OCI-LY3 (cell line): ENCODE results near the gene CAMKMT.
A peak's percentile ranks its signal among the peaks of the same experiment; 100 is the strongest.

ENCODE experiments used
- H2AFZ ChIP-seq: fragments of 200-600, 300-600 bp; shearing (Covaris generic); 2 replicates; pipeline ENCODE4 v1.6.0; 2014; ENCODE audit warnings: antibody characterized with exemption, low read depth, low read length
- H3K27ac ChIP-seq: fragments of 200-600, 300-600 bp; sonication (generic); 2 replicates; pipeline ENCODE4 v1.5.1; 2014; ENCODE audit warnings: mild to moderate bottlenecking, low read length, moderate library complexity, mixed read lengths
- H3K27me3 ChIP-seq: fragments of 200-600, 300-600 bp; sonication (generic); 2 replicates; pipeline ENCODE4 v1.6.1; 2014; ENCODE audit warnings: low read depth, low read length, mixed read lengths
- H3K36me3 ChIP-seq: fragments of 200-600, 300-600 bp; sonication (generic); replicated peaks from 2 replicates; pipeline ENCODE3; 2014; ENCODE audit warnings: low read depth, low read length, mixed read lengths
- H3K4me1 ChIP-seq: fragments of 300-600, 200-600 bp; sonication (generic); 2 replicates; pipeline ENCODE4 v1.6.1; 2014; ENCODE audit warnings: low read length, mixed read lengths
- H3K4me2 ChIP-seq: fragments of 200-600, 300-600 bp; sonication (generic); 2 replicates; pipeline ENCODE4 v1.6.1; 2014; ENCODE audit warnings: low read length, mixed read lengths
- H3K4me3 ChIP-seq: fragments of 300-600, 200-600 bp; sonication (generic); 2 replicates; pipeline ENCODE4 v1.5.1; 2014; ENCODE audit warnings: antibody characterized with exemption, mild to moderate bottlenecking, low read length, moderate library complexity
- H3K79me2 ChIP-seq: fragments of 300-600, 200-600 bp; shearing (Covaris generic); 2 replicates; pipeline ENCODE4 v1.6.1; 2014; ENCODE audit warnings: mild to moderate bottlenecking, low read length, mixed read lengths
- H3K9ac ChIP-seq: fragments of 300-600, 200-600 bp; shearing (Covaris generic); 2 replicates; pipeline ENCODE4 v1.6.0; 2014; ENCODE audit warnings: mild to moderate bottlenecking, low read length, moderate library complexity
- H3K9me3 ChIP-seq: fragments of 200-600, 300-600 bp; shearing (Covaris generic); 2 replicates; pipeline ENCODE4 v1.6.1; 2014; ENCODE audit warnings: low read length, mixed read lengths; ENCODE audit not compliant: insufficient read depth
- H4K20me1 ChIP-seq: fragments of 200-600, 300-600 bp; sonication (generic); 2 replicates; pipeline ENCODE4 v1.6.1; 2016; ENCODE audit warnings: low read length, mixed read lengths; ENCODE audit not compliant: insufficient read depth
- EZH2phosphoT487 ChIP-seq: fragments of 200-600 bp; shearing (Covaris generic); IDR thresholded peaks from 2 replicates; pipeline ENCODE4 v1.6.1; 2018; ENCODE audit warnings: antibody characterized with exemption, mixed run types, low read depth
- TF ChIP-seq, protein P1 (sequence below): fragments of 200-600, 300-600 bp; sonication (generic); IDR thresholded peaks from 2 replicates; pipeline ENCODE4 v1.5.1; 2014; ENCODE audit warnings: antibody characterized with exemption, low read length, low read depth

The CAMKMT gene

GRCh38 chr2:44354761-44355160 is 7.0 kb upstream of the CAMKMT start:
- Histone ChIP-seq H3K27me3 (no peaks in the 10 kb centered on the region), H2AFZ (no peak overlapping the region), H3K36me3 (no peaks in the 10 kb centered on the region), H4K20me1 (no peaks in the 10 kb centered on the region; the same call in 1 of the 2 replicates), H3K9me3 (no peaks in the 10 kb centered on the region), H3K27ac (no peak overlapping the region), H3K9ac (no peak overlapping the region), H3K4me1 (peaks cover 1% of the 10 kb centered on the region; the same call in 1 of the 2 replicates), H3K4me2 (no peak overlapping the region), H3K4me3 (no peak overlapping the region), H3K79me2 (peaks cover 5% of the 10 kb centered on the region)
- no peak for TF ChIP-seq EZH2phosphoT487
- TF ChIP-seq, protein P1, sequence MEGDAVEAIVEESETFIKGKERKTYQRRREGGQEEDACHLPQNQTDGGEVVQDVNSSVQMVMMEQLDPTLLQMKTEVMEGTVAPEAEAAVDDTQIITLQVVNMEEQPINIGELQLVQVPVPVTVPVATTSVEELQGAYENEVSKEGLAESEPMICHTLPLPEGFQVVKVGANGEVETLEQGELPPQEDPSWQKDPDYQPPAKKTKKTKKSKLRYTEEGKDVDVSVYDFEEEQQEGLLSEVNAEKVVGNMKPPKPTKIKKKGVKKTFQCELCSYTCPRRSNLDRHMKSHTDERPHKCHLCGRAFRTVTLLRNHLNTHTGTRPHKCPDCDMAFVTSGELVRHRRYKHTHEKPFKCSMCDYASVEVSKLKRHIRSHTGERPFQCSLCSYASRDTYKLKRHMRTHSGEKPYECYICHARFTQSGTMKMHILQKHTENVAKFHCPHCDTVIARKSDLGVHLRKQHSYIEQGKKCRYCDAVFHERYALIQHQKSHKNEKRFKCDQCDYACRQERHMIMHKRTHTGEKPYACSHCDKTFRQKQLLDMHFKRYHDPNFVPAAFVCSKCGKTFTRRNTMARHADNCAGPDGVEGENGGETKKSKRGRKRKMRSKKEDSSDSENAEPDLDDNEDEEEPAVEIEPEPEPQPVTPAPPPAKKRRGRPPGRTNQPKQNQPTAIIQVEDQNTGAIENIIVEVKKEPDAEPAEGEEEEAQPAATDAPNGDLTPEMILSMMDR = no peak

DNA sequence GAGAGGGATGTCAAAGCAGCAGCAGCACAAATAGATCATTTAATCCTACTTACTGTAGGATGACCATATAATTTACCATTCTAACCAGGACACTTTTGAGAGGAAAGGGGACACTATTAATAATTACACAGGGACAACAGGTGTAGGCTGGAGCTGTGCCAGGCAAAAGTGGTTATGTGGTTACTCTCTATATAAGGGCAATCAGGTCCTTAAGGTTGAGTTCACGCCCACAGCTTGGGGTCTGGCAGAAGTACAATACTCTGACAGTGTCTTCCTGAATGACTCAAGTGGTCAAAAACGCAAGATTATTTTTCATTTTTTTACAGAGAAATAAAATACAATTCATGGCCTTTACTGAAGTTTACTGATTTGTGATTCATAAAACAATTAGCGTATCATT is 3.2 kb upstream of the CAMKMT start:
- H2AFZ ChIP-seq = no peak overlapping the region
- H3K4me3 ChIP-seq = no peak overlapping the region
- TF ChIP-seq, protein P1 = no peak
- no peaks in the 10 kb centered on the region; the same call in 1 of the 2 replicates for H4K20me1 ChIP-seq
- H3K79me2 ChIP-seq = peaks cover 27% of the 10 kb centered on the region
- H3K36me3 ChIP-seq = no peaks in the 10 kb centered on the region
- H3K9ac ChIP-seq = no peak overlapping the region
- no peaks in the 10 kb centered on the region for H3K9me3 ChIP-seq
- no peak overlapping the region for H3K27ac ChIP-seq
- no peak overlapping the region for H3K4me2 ChIP-seq
- H3K27me3 ChIP-seq = no peaks in the 10 kb centered on the region
- H3K4me1 ChIP-seq = peaks cover 15% of the 10 kb centered on the region

GRCh38 chr2:44360749-44361329 is 908 bp upstream of the CAMKMT start:
- Histone ChIP-seq H3K9ac (peak overlapping the region; percentile 81), H3K27me3 (no peaks in the 10 kb centered on the region), H3K4me2 (peak overlapping the region; percentile 89), H3K36me3 (no peaks in the 10 kb centered on the region), H3K27ac (peak overlapping the region; percentile 76), H3K4me3 (peak overlapping the region; percentile 95), H2AFZ (peak overlapping the region; percentile 95), H3K9me3 (no peaks in the 10 kb centered on the region), H4K20me1 (no peaks in the 10 kb centered on the region; the same call in 1 of the 2 replicates), H3K79me2 (peaks cover 35% of the 10 kb centered on the region), H3K4me1 (peaks cover 15% of the 10 kb centered on the region)
- TF ChIP-seq EZH2phosphoT487 = no peak
- TF ChIP-seq, protein P1 = no peak

GRCh38 chr2:44362207-44363015 is 664 bp downstream of the CAMKMT start:
- H3K27ac ChIP-seq = peak overlapping the region; percentile 55
- H3K9ac ChIP-seq = peak overlapping the region; percentile 81
- H3K4me2 ChIP-seq = peak overlapping the region; percentile 91
- peaks cover 15% of the 10 kb centered on the region for H3K4me1 ChIP-seq
- H4K20me1 ChIP-seq = no peaks in the 10 kb centered on the region
- H3K4me3 ChIP-seq = peak overlapping the region; percentile 95
- H3K27me3 ChIP-seq = no peaks in the 10 kb centered on the region
- no peaks in the 10 kb centered on the region for H3K9me3 ChIP-seq
- TF ChIP-seq EZH2phosphoT487 = no peak
- TF ChIP-seq, protein P1 = no peak
- peaks cover 39% of the 10 kb centered on the region for H3K79me2 ChIP-seq
- no peaks in the 10 kb centered on the region for H3K36me3 ChIP-seq
- peak overlapping the region; percentile 95 for H2AFZ ChIP-seq
